Hepatocyte (in vitro differentiated cells): Measurements from ENCODE around the gene HADH. TPM values are rescaled to one million over a fixed set of nuclear protein-coding genes. Genes with fewer than 3 reads are reported as not detected.
"Not testable (repeated sequence)": the region's sequence is repeated elsewhere in the genome, so short reads cannot be mapped to it uniquely, and the experiment has no call there.

Experiments
- DNase-seq: peaks from one replicate; pipeline ENCODE4 v3.0.0-alpha.2; 2016; ENCODE audit warnings: low spot score
- H2AFZ ChIP-seq: fragments of 200-600 bp; sonication (generic); 2 replicates; pipeline ENCODE4 v1.6.0; 2016; ENCODE audit warnings: antibody characterized with exemption, mild to moderate bottlenecking
- H3K27ac ChIP-seq: fragments of 200-600 bp; sonication (generic); 2 replicates; pipeline ENCODE4 v1.5.1; 2016; ENCODE audit warnings: mild to moderate bottlenecking
- H3K27me3 ChIP-seq: fragments of 200-600 bp; sonication (generic); 2 replicates; pipeline ENCODE4 v1.6.1; 2016
- H3K36me3 ChIP-seq: fragments of 200-600 bp; sonication (generic); replicated peaks from 2 replicates; pipeline ENCODE4 v1.5.1; 2016; ENCODE audit warnings: low read depth; ENCODE audit not compliant: insufficient read depth
- H3K4me1 ChIP-seq: fragments of 200-600 bp; sonication (generic); 2 replicates; pipeline ENCODE4 v1.5.1; 2016; ENCODE audit warnings: mild to moderate bottlenecking, moderate library complexity; ENCODE audit not compliant: insufficient read depth
- H3K4me2 ChIP-seq: fragments of 200-600 bp; sonication (generic); 2 replicates; pipeline ENCODE4 v1.6.0; 2016
- H3K4me3 ChIP-seq: fragments of 200-600 bp; sonication (generic); 2 replicates; pipeline ENCODE4 v1.5.1; 2016; ENCODE audit warnings: mild to moderate bottlenecking
- H3K79me2 ChIP-seq: fragments of 200-600 bp; sonication (generic); 2 replicates; pipeline ENCODE4 v1.6.0; 2017; ENCODE audit warnings: mild to moderate bottlenecking
- H3K9me2 ChIP-seq: fragments of 200-600 bp; sonication (generic); replicated peaks from 2 replicates; pipeline ENCODE4 v1.6.0; 2017; ENCODE audit warnings: mild to moderate bottlenecking; ENCODE audit not compliant: insufficient read depth
- H3K9me3 ChIP-seq: fragments of 200-600 bp; sonication (generic); 2 replicates; pipeline ENCODE4 v1.5.1; 2016; ENCODE audit warnings: low read depth, mild to moderate bottlenecking
- H4K20me1 ChIP-seq: fragments of 200-600 bp; sonication (generic); 2 replicates; pipeline ENCODE4 v1.6.0; 2016; ENCODE audit warnings: mild to moderate bottlenecking; ENCODE audit not compliant: insufficient read depth, poor library complexity, severe bottlenecking
- EZH2 ChIP-seq: fragments of 200-600 bp; sonication (generic); IDR thresholded peaks from 2 replicates; pipeline ENCODE4 v1.6.1; 2016; ENCODE audit warnings: antibody characterized with exemption, mild to moderate bottlenecking, borderline replicate concordance
- EZH2phosphoT487 ChIP-seq: fragments of 200-600 bp; sonication (generic); IDR thresholded peaks from one replicate; pipeline ENCODE4 v1.6.1; 2018; ENCODE audit warnings: antibody characterized with exemption, mild to moderate bottlenecking, low read depth, moderate library complexity; ENCODE audit not compliant: unreplicated experiment, severe bottlenecking
- WGBS: methylation state at CpG from one replicate; pipeline ENCODE4 v1.1.6; 2016; ENCODE audit warnings: low lambda C conversion rate; ENCODE audit errors: missing lambda C conversion rate; 5-methylcytosine and 5-hydroxymethylcytosine counted together
- polyA plus RNA-seq: library from polyadenylated mRNA; unstranded; fragments of >200 nt; fragmentation: Nextera tagmentation; extraction: Ambion mirVana; gene quantifications from 2 replicates; pipeline ENCODE4 v1.2.1, GENCODE V29; 2016
- total RNA-seq: library from RNA; depleted of rRNA; stranded (reverse); fragments of >200 nt; gene quantifications from 2 replicates; pipeline ENCODE4 v1.2.3, GENCODE V29; 2014
- TF ChIP-seq, protein P1 (sequence below): fragments of 200-600 bp; sonication (generic); IDR thresholded peaks from 2 replicates; pipeline ENCODE4 v1.5.1; 2016; ENCODE audit warnings: antibody characterized with exemption, mild to moderate bottlenecking; ENCODE audit not compliant: poor library complexity

The HADH gene
- total and polyA plus RNA-seq, 2 experiments from 2014 or later: 76.7 to 83.5 TPM

DNA sequence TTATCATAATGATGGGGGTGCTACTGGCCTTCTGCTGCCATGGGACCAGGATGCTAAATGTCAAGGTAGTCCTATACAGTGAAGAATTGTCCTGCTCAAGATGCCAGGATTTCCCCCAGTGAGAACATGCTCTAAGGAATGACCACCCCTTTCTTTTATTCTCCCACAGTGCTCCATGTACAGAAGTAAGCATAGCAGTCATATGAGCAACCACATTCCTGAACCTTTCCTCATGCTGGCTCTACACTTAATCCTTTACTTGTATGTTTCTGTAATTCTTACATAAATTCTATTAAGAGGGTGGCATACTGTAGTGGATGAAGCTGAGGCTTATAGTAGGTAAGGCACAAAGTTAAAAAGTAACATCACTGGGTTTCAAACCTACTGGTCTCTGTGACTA, 38.1 kb upstream of the HADH start:
- no peaks in the 10 kb centered on the region for H3K4me1 ChIP-seq
- H3K27ac ChIP-seq: no peak overlapping the region
- no peak overlapping the region for H2AFZ ChIP-seq
- H3K9me3 ChIP-seq: no peaks in the 10 kb centered on the region
- no peaks in the 10 kb centered on the region for H3K79me2 ChIP-seq
- no peak overlapping the region for H3K4me3 ChIP-seq
- peak; percentile 5 for DNase-seq
- no peaks in the 10 kb centered on the region for H3K9me2 ChIP-seq
- no peaks in the 10 kb centered on the region for H4K20me1 ChIP-seq
- TF ChIP-seq EZH2: no peak
- TF ChIP-seq EZH2phosphoT487: no peak
- TF ChIP-seq, protein P1, sequence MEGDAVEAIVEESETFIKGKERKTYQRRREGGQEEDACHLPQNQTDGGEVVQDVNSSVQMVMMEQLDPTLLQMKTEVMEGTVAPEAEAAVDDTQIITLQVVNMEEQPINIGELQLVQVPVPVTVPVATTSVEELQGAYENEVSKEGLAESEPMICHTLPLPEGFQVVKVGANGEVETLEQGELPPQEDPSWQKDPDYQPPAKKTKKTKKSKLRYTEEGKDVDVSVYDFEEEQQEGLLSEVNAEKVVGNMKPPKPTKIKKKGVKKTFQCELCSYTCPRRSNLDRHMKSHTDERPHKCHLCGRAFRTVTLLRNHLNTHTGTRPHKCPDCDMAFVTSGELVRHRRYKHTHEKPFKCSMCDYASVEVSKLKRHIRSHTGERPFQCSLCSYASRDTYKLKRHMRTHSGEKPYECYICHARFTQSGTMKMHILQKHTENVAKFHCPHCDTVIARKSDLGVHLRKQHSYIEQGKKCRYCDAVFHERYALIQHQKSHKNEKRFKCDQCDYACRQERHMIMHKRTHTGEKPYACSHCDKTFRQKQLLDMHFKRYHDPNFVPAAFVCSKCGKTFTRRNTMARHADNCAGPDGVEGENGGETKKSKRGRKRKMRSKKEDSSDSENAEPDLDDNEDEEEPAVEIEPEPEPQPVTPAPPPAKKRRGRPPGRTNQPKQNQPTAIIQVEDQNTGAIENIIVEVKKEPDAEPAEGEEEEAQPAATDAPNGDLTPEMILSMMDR: no peak
- no peaks in the 10 kb centered on the region for H3K36me3 ChIP-seq
- H3K27me3 ChIP-seq: no peaks in the 10 kb centered on the region
- no peak overlapping the region for H3K4me2 ChIP-seq

- H3K27ac ChIP-seq: no peak overlapping the region
- no peak overlapping the region for H3K4me2 ChIP-seq
- H2AFZ ChIP-seq: no peak overlapping the region
- no peaks in the 10 kb centered on the region for H3K9me3 ChIP-seq
- H3K9me2 ChIP-seq: no peaks in the 10 kb centered on the region
- WGBS: 88% methylated on average over 1 of the region's 1 CpG
- no peak for TF ChIP-seq EZH2
- no peak for TF ChIP-seq EZH2phosphoT487
- TF ChIP-seq, protein P1: no peak
- no peaks in the 10 kb centered on the region for H3K27me3 ChIP-seq
- no peak overlapping the region for H3K4me3 ChIP-seq
- H3K4me1 ChIP-seq: no peaks in the 10 kb centered on the region
- H3K79me2 ChIP-seq: no peaks in the 10 kb centered on the region
- H4K20me1 ChIP-seq: no peaks in the 10 kb centered on the region
- no peaks in the 10 kb centered on the region for H3K36me3 ChIP-seq
- no peak for DNase-seq
Observed at GRCh38 chr4:107956011-107956410, 33.7 kb upstream of the HADH start.

DNA sequence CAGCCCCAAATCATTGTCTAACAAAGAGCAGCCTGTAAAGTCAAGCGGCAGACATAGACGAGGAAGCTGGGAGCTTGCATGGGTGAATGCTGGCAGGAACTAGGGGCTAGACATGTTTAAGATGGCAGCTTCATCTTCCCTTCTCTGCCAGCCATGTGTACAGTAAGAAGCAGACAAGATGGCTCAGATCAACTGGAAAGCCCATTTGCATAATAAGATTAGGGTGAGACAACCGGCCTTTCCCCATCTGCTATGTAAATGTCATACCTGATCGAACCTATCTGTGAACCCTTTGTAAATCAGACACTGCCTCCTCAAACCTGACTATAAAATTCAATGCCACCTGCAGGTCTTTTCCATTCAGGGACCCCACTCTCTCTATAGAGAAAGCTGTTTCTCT, 22.8 kb upstream of the HADH start:
- 63% methylated on average over 4 of the region's 4 CpGs for WGBS
- no peaks in the 10 kb centered on the region for H3K9me3 ChIP-seq

DNA sequence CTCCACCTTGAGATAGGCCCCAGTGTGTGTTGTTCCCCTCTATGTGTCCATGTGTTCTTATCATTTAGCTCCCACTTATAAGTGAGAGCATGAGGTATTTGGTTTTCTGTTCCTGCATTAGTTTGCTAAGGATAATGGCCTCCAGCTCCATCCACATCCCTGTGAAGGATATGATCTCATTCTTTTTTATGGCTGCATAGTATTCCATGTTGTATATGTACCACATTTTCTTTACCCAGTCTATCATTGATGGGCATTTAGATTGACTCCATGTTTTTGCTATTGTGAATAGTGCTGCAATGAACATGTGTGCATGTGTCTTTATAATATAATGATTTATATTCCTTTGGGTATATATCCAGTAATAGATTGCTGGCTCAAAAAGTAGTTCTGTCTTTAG, 22.2 kb upstream of the HADH start:
- not testable (repeated sequence) for H3K27me3 ChIP-seq, H3K9me2 ChIP-seq, H3K36me3 ChIP-seq, H2AFZ ChIP-seq, H3K4me2 ChIP-seq, H4K20me1 ChIP-seq, DNase-seq, H3K4me3 ChIP-seq, H3K9me3 ChIP-seq, H3K79me2 ChIP-seq, H3K4me1 ChIP-seq, H3K27ac ChIP-seq

More for the DNA sequence above, 22.8 kb upstream of the HADH start:
- no peak for DNase-seq
- Histone ChIP-seq H3K4me1 (no peaks in the 10 kb centered on the region), H3K27ac (no peak overlapping the region), H3K4me3 (no peak overlapping the region), H2AFZ (no peak overlapping the region), H3K4me2 (no peak overlapping the region), H3K36me3 (no peaks in the 10 kb centered on the region), H4K20me1 (no peaks in the 10 kb centered on the region), H3K27me3 (no peaks in the 10 kb centered on the region), H3K79me2 (no peaks in the 10 kb centered on the region), H3K9me2 (no peaks in the 10 kb centered on the region)
- TF ChIP-seq, protein P1: no peak
- TF ChIP-seq EZH2 (no peak), EZH2phosphoT487 (no peak)

- not testable (repeated sequence) for H3K27me3 ChIP-seq, H3K4me1 ChIP-seq, H2AFZ ChIP-seq, H3K27ac ChIP-seq, H3K4me2 ChIP-seq, H3K9me2 ChIP-seq, H3K79me2 ChIP-seq, H3K4me3 ChIP-seq, H4K20me1 ChIP-seq, DNase-seq, H3K36me3 ChIP-seq, H3K9me3 ChIP-seq
- WGBS: 97% methylated on average over 1 of the region's 1 CpG
Observed at GRCh38 chr4:107967921-107968320, 21.8 kb upstream of the HADH start.
